Nephron progenitor cell (in vitro differentiated cells): ENCODE results near the gene TTLL11.

Experiments used
- DNase-seq: peaks from one replicate; pipeline ENCODE4 v3.0.0; 2021
- H3K27ac Mint-ChIP-seq: 2 replicates; pipeline ENCODE4 v1.8.0; 2021; ENCODE audit warnings: mild to moderate bottlenecking, moderate library complexity, mixed read lengths
- H3K27me3 Mint-ChIP-seq: 2 replicates; pipeline ENCODE4 v1.8.0; 2021; ENCODE audit warnings: mild to moderate bottlenecking, low read depth, mixed read lengths; ENCODE audit not compliant: poor library complexity
- H3K36me3 Mint-ChIP-seq: 2 replicates; pipeline ENCODE4 v1.8.0; 2021; ENCODE audit warnings: low read depth, mixed read lengths
- H3K4me1 Mint-ChIP-seq: 2 replicates; pipeline ENCODE4 v1.8.0; 2021; ENCODE audit warnings: mixed read lengths
- H3K4me3 Mint-ChIP-seq: 2 replicates; pipeline ENCODE4 v1.8.0; 2021; ENCODE audit warnings: mild to moderate bottlenecking, moderate library complexity, mixed read lengths
- H3K9me3 Mint-ChIP-seq: 2 replicates; pipeline ENCODE4 v1.8.0; 2021; ENCODE audit warnings: mild to moderate bottlenecking, moderate library complexity, mixed read lengths
- TF ChIP-seq, protein P1 (sequence below): fragments of 200-600 bp; sonication (generic); IDR thresholded peaks from 2 replicates; pipeline ENCODE4 v1.5.0; 2021; ENCODE audit warnings: antibody characterized with exemption

TTLL11 gene

DNA sequence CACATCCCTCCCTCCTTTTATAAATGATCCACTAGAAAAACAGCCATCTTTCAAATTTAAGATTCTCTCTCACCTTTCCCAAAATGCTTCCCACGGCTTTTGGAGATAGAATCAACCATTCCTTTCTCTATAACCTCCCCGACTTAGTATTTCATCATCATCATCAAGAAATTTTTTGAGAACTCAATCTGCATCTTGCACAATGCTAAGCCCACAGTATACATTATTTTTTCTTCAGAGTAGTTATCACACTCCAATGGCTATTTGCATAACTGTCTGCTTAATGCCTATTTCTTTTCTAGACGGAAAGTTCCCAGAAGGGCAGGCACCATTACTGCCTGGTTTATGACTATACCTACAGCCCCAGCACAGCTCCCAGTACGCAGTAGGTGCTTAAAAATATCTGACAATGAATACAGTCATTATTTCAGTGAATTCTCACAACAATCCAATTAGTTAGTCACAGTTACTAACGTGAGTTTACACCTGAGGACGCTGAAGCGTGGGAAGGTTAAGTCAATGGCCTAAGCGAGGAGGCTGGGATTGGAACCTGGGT is 212.7 kb downstream of the TTLL11 start:
- TF ChIP-seq, protein P1, sequence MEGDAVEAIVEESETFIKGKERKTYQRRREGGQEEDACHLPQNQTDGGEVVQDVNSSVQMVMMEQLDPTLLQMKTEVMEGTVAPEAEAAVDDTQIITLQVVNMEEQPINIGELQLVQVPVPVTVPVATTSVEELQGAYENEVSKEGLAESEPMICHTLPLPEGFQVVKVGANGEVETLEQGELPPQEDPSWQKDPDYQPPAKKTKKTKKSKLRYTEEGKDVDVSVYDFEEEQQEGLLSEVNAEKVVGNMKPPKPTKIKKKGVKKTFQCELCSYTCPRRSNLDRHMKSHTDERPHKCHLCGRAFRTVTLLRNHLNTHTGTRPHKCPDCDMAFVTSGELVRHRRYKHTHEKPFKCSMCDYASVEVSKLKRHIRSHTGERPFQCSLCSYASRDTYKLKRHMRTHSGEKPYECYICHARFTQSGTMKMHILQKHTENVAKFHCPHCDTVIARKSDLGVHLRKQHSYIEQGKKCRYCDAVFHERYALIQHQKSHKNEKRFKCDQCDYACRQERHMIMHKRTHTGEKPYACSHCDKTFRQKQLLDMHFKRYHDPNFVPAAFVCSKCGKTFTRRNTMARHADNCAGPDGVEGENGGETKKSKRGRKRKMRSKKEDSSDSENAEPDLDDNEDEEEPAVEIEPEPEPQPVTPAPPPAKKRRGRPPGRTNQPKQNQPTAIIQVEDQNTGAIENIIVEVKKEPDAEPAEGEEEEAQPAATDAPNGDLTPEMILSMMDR = no peak
- DNase-seq = no peak
- no peaks in the 10 kb centered on the region for H3K36me3 Mint-ChIP-seq
- peaks cover 58% of the 10 kb centered on the region for H3K4me1 Mint-ChIP-seq
- H3K9me3 Mint-ChIP-seq = no peaks in the 10 kb centered on the region
- H3K27me3 Mint-ChIP-seq = peaks cover 32% of the 10 kb centered on the region
- no peak overlapping the region for H3K4me3 Mint-ChIP-seq
- H3K27ac Mint-ChIP-seq = no peak overlapping the region

DNA sequence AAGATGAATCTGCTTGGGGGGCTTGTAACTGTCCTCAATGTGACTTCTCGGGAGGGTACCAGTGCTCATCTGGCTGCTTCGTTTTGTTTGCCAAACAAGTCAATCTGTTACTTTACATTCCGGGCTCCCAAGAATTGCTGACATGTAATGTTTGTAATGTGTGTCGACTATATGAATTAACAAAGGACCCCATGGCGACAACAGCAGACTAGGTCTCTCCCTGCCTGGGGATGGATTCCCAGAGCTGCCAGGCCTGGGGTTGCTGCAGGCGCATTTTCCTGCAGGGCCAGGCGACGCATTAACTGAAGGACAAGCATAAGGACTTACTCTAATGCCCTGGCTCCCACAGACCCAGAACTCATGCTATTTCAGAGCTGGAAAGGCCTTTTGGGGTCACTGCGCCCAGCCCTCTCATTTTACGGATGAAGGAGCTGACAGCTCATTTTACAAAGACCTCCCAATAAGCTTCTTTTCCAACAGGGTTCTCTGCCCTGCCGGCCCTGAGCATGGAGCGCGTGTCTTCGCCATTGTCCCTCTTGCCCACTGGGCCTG is 214.8 kb downstream of the TTLL11 start:
- no peaks in the 10 kb centered on the region for H3K36me3 Mint-ChIP-seq
- H3K27me3 Mint-ChIP-seq = peaks cover 36% of the 10 kb centered on the region
- DNase-seq = no peak
- no peaks in the 10 kb centered on the region for H3K9me3 Mint-ChIP-seq
- H3K4me1 Mint-ChIP-seq = peaks cover 37% of the 10 kb centered on the region
- H3K4me3 Mint-ChIP-seq = no peak overlapping the region
- no peak overlapping the region for H3K27ac Mint-ChIP-seq
- TF ChIP-seq, protein P1 = no peak

DNA sequence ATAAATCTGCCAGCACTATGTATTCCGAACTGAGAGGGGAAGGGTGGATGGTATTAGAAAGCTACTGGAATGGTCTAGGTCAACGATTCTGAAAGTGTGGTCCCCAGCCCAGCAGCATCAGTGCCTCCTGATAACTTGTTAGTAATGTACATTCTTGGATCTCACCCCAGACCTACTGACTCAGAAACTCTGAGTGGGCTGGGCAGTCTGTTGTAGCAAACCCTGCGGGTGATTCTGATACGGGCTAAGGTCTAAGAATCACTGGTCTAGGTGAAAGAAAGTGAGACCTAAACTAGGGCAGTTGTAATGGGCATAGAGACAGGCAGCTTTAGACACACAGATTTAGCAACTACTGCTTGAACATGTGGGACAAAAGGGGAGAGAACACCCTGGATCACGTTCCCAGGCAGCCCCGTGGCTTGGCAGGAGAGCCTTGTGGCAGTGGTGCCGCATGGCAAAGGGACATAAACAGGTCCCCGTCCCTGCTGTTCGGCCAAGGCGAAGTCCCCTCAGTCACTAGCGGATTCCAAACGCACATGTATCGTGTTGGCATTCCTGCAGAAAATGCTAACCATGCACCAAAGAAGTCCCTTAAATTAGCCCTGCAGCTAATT is 216.3 kb downstream of the TTLL11 start:
- TF ChIP-seq, protein P1 = no peak
- H3K36me3 Mint-ChIP-seq = no peaks in the 10 kb centered on the region
- H3K27ac Mint-ChIP-seq = no peak overlapping the region
- DNase-seq = no peak
- H3K4me3 Mint-ChIP-seq = no peak overlapping the region
- H3K9me3 Mint-ChIP-seq = no peaks in the 10 kb centered on the region
- peaks cover 36% of the 10 kb centered on the region for H3K27me3 Mint-ChIP-seq
- peaks cover 23% of the 10 kb centered on the region for H3K4me1 Mint-ChIP-seq

DNA sequence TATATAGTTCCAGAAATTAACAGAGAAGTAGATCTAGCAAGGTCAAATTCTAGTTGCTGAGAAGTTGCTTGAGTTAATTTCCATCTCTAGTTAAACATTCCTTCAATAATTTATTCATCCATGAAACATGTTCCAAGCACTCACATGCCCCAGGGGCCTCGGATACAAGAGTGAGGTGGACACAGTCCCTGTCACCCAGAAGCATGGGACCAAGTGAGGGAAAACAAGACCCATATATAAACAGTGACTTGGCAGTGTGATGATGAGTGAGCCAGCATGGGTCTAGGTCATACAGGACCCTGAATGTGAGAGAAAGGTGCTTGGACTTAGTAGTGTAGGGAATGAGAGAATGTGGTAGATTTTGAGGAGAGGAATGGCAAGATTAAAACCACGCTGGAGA is 216.9 kb downstream of the TTLL11 start:
- peaks cover 19% of the 10 kb centered on the region for H3K4me1 Mint-ChIP-seq
- H3K9me3 Mint-ChIP-seq = no peaks in the 10 kb centered on the region
- TF ChIP-seq, protein P1 = no peak
- no peaks in the 10 kb centered on the region for H3K36me3 Mint-ChIP-seq
- no peak overlapping the region for H3K27ac Mint-ChIP-seq
- DNase-seq = no peak
- peaks cover 35% of the 10 kb centered on the region for H3K27me3 Mint-ChIP-seq
- no peak overlapping the region for H3K4me3 Mint-ChIP-seq

DNA sequence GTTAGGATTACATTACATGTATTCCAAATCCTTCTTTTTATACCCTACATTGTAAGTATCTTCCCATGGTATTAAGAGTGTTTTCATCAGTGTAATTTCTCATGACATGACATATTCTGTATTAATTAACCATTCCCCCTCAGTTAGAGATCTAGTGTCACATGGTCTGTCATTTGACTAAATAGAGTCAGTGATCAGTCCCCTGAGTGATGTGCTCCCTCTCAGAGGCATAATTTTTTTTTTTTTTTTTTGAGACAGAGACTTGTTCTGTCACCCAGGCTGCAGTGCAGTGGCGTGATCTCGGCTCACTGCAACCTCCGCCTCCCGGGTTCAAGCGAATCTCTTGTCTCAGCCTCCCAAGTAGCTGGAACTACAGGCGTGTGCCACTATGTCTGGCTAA is 218.6 kb downstream of the TTLL11 start:
- H3K27ac Mint-ChIP-seq = no peak overlapping the region
- no peaks in the 10 kb centered on the region for H3K36me3 Mint-ChIP-seq
- no peaks in the 10 kb centered on the region for H3K9me3 Mint-ChIP-seq
- peaks cover 14% of the 10 kb centered on the region for H3K4me1 Mint-ChIP-seq
- DNase-seq = no peak
- no peak overlapping the region for H3K4me3 Mint-ChIP-seq
- TF ChIP-seq, protein P1 = no peak
- H3K27me3 Mint-ChIP-seq = peaks cover 32% of the 10 kb centered on the region
